Colonic mucosa (tissue), 4 donors: ENCODE data around the gene C3orf20. TPM values are rescaled to one million over a fixed set of nuclear protein-coding genes. Genes with fewer than 3 reads are reported as not detected.

Source experiments
- DNase-seq: peaks from one replicate; pipeline ENCODE4 v3.0.0-alpha.2; 2020
- H3K27ac ChIP-seq: fragments of 200-600 bp; one replicate; pipeline ENCODE4 v1.8.0; 2021
- H3K27me3 ChIP-seq: fragments of 200-600 bp; one replicate; pipeline ENCODE4 v1.8.0; 2021
- H3K36me3 ChIP-seq: fragments of 200-600 bp; one replicate; pipeline ENCODE4 v1.8.0; 2021
- H3K4me1 ChIP-seq: fragments of 200-600 bp; one replicate; pipeline ENCODE4 v1.8.0; 2021; ENCODE audit warnings: mild to moderate bottlenecking
- H3K4me3 ChIP-seq: fragments of 200-600 bp; one replicate; pipeline ENCODE4 v1.8.0; 2021
- H3K9ac ChIP-seq, 2 donors: one replicate each; pipeline ENCODE4 v1.7.0; 2013; ENCODE audit warnings: control low read depth in 2 of 2, low read depth in 2 of 2, low read length in 2 of 2
- H3K9me3 ChIP-seq: fragments of 200-600 bp; one replicate; pipeline ENCODE4 v1.8.0; 2021
- CTCF ChIP-seq: fragments of 200-600 bp; IDR thresholded peaks from one replicate; pipeline ENCODE4 v1.8.0; 2022; ENCODE audit warnings: antibody characterized with exemption, mild to moderate bottlenecking
- intact Hi-C: fragments of 100-400 bp; cut with DNase I; formaldehyde crosslinking; loops from one replicate; pipeline ENCODE4 v1.14.1; 2022
- total RNA-seq, 2 donors: library from RNA; stranded (reverse); fragmentation: NEBNext Ultra II Directional in 1 of 2; extraction: Animal tissue kit (Norgen Biotek cat#: 25700) in 1 of 2; gene quantifications; one replicate each; pipeline ENCODE4 v1.2.1, GENCODE V29; 2021
- donor health status: healthy.
- donor health status: DM: no; HTN: no; CAD: no.
- donor health status: DM: no; HTN: no; CAD: no.

The C3orf20 gene
- under 1 TPM in 1 of 2 donors, not detected in 1; 0.08 TPM for total RNA-seq

GRCh38 chr3:14674841-14675240, at the start of gene C3orf20:
TSS of gene C3orf20 (plus strand) at chr3:14675141. CDS start at chr3:14682714, 7,573 bp downstream.
- DNase-seq = no peak
- intact Hi-C loops = loop anchor here (5.0 to 10.0 kb wide), 2 partner anchors 100 to 247 kb away; no protein-coding TSS in a partner anchor
- TF ChIP-seq CTCF = no peak

GRCh38 chr3:14625443-14625842, 49.5 kb upstream of the C3orf20 start:
- Histone ChIP-seq H3K4me1 (no peaks in the 10 kb centered on the region), H3K27me3 (no peaks in the 10 kb centered on the region), H3K9me3 (no peaks in the 10 kb centered on the region), H3K36me3 (no peaks in the 10 kb centered on the region), H3K4me3 (no peak overlapping the region), H3K27ac (no peak overlapping the region), H3K9ac (no peak overlapping the region)
- intact Hi-C loops = no loop called here
- no peak for DNase-seq
- no peak for TF ChIP-seq CTCF

More at GRCh38 chr3:14674841-14675240, at the start of gene C3orf20:
- no peaks in the 10 kb centered on the region for H3K27me3 ChIP-seq
- peaks cover 14% of the 10 kb centered on the region for H3K36me3 ChIP-seq
- H3K9me3 ChIP-seq = no peaks in the 10 kb centered on the region
- H3K4me3 ChIP-seq = no peak within 1 kb of the TSS
- H3K4me1 ChIP-seq = no peaks in the 10 kb centered on the region
- H3K9ac ChIP-seq = no peak within 1 kb of the TSS
- H3K27ac ChIP-seq = no peak within 1 kb of the TSS

GRCh38 chr3:14627815-14628214, 47.1 kb upstream of the C3orf20 start:
- no peaks in the 10 kb centered on the region for H3K4me1 ChIP-seq
- intact Hi-C loops = no loop called here
- H3K4me3 ChIP-seq = no peak overlapping the region
- no peaks in the 10 kb centered on the region for H3K36me3 ChIP-seq
- no peaks in the 10 kb centered on the region for H3K9me3 ChIP-seq
- no peak for DNase-seq
- no peak overlapping the region for H3K9ac ChIP-seq
- no peak for TF ChIP-seq CTCF
- H3K27me3 ChIP-seq = no peaks in the 10 kb centered on the region
- H3K27ac ChIP-seq = no peak overlapping the region

- no peaks in the 10 kb centered on the region for H3K9me3 ChIP-seq
- no peak for DNase-seq
Observed at GRCh38 chr3:14628406-14628805, 46.5 kb upstream of the C3orf20 start.

GRCh38 chr3:14630404-14631100, 44.4 kb upstream of the C3orf20 start:
- Histone ChIP-seq H3K27ac (no peak overlapping the region), H3K27me3 (no peaks in the 10 kb centered on the region), H3K4me1 (no peaks in the 10 kb centered on the region), H3K4me3 (no peak overlapping the region), H3K36me3 (no peaks in the 10 kb centered on the region), H3K9me3 (no peaks in the 10 kb centered on the region), H3K9ac (no peak overlapping the region)
- intact Hi-C loops = no loop called here
- no peak for DNase-seq
- no peak for TF ChIP-seq CTCF

More at GRCh38 chr3:14628406-14628805, 46.5 kb upstream of the C3orf20 start:
- no peaks in the 10 kb centered on the region for H3K4me1 ChIP-seq
- no peaks in the 10 kb centered on the region for H3K36me3 ChIP-seq
- no peak for TF ChIP-seq CTCF
- H3K4me3 ChIP-seq = no peak overlapping the region
- no peak overlapping the region for H3K9ac ChIP-seq
- no peaks in the 10 kb centered on the region for H3K27me3 ChIP-seq
- no peak overlapping the region for H3K27ac ChIP-seq
- intact Hi-C loops = no loop called here
